K562 (cell line): ENCODE measurements around the gene AIF1L. TPM values are rescaled to one million over a fixed set of nuclear protein-coding genes. Genes with fewer than 3 reads are reported as not detected.

ENCODE experiments used
- ATAC-seq: fragments of 200-7000 bp; cut with Tn5 transposase; 3 replicates; pipeline ENCODE4 v1.9.1; 2020; ENCODE audit warnings: moderate library complexity
- BruUV-seq: library from RNA; stranded (reverse); fragments of 400-500 nt; replicated peaks from 2 replicates; lab custom pipeline; 2021; lab: Mats Ljungman, UMichigan
- CTCF ChIA-PET: fragments of 300-600 bp; formaldehyde crosslinking; extraction: SDS; loops from one replicate; lab custom pipeline; 2021; ENCODE audit warnings: low intra/inter-chr PET ratio; lab: Yijun Ruan, JAX
- POLR2A ChIA-PET: fragments of 300-600, 350-650 bp; sonication (Branson Sonifier 250); formaldehyde crosslinking; extraction: SDS; loops from one replicate; lab custom pipeline; 2021; ENCODE audit warnings: antibody characterized with exemption, inconsistent platforms; lab: Yijun Ruan, JAX
- DNase-seq, 4 experiments: peaks; one replicate each; pipeline versions ENCODE4 v3.0.0 to v3.0.0-alpha.2; 2011 to 2018; ENCODE audit warnings: low spot score in 3 of 4, mixed read lengths in 3 of 4; ENCODE audit errors: extremely low read depth in 1 of 4
- FAIRE-seq: peaks from 2 replicates; lab custom pipeline; 2011; peaks lifted over from hg19 to GRCh38; lab: Jason Lieb, UNC
- H2AFZ ChIP-seq: 2 replicates; pipeline ENCODE4 v1.6.0; 2011; ENCODE audit warnings: low read depth, low read length, control low read depth, inconsistent platforms
- H3K27ac ChIP-seq: fragments of 200-600 bp; 3 replicates; pipeline ENCODE4 v1.8.0; 2011; ENCODE audit warnings: low read depth, mild to moderate bottlenecking, control low read depth, inconsistent platforms, low read length, moderate library complexity, mixed read lengths; ENCODE audit errors: extremely low read depth
- H3K27me3 ChIP-seq, 2 experiments: fragments of 300-600 bp in 1 of 2; 2 replicates in 1 of 2; 3 replicates in 1 of 2; pipeline versions ENCODE4 v1.6.0 to v1.8.0; 2011; ENCODE audit warnings: inconsistent platforms in 2 of 2, low read length in 2 of 2, mild to moderate bottlenecking in 1 of 2, mixed read lengths in 1 of 2, moderate library complexity in 1 of 2; ENCODE audit not compliant: control insufficient read depth in 2 of 2, insufficient read depth in 2 of 2
- H3K36me3 ChIP-seq: fragments of 300-600 bp; 3 replicates; pipeline ENCODE4 v1.8.0; 2011; ENCODE audit warnings: mild to moderate bottlenecking, low read length, inconsistent platforms; ENCODE audit not compliant: control insufficient read depth, insufficient read depth
- H3K4me1 ChIP-seq, 2 experiments: fragments of 200-600 bp in 1 of 2; replicated peaks in 1 of 2; 2 replicates in 1 of 2; 3 replicates in 1 of 2; pipeline versions ENCODE4 v1.5.1 to v1.8.0; 2011; ENCODE audit warnings: inconsistent platforms in 2 of 2, low read length in 2 of 2, mild to moderate bottlenecking in 1 of 2, mixed read lengths in 1 of 2, moderate library complexity in 1 of 2; ENCODE audit not compliant: control insufficient read depth in 2 of 2, insufficient read depth in 2 of 2
- H3K4me2 ChIP-seq: 2 replicates; pipeline ENCODE4 v1.6.1; 2011; ENCODE audit warnings: low read length, control low read depth, inconsistent platforms, mixed read lengths; ENCODE audit not compliant: insufficient read depth
- H3K4me3 ChIP-seq: fragments of 200-600 bp; sonication (generic), shearing (Covaris generic); 2 replicates; pipeline ENCODE4 v1.5.1; 2016; ENCODE audit warnings: control low read depth, inconsistent platforms
- H3K79me2 ChIP-seq: fragments of 200-600 bp; 3 replicates; pipeline ENCODE4 v1.8.0; 2011; ENCODE audit warnings: low read length, inconsistent platforms; ENCODE audit not compliant: control insufficient read depth, insufficient read depth
- H3K9ac ChIP-seq, 2 experiments: 2 replicates each; pipeline versions ENCODE4 v1.6.0 to v1.6.1; 2011; ENCODE audit warnings: low read depth in 2 of 2, low read length in 2 of 2, control low read depth in 1 of 2, inconsistent platforms in 1 of 2, mild to moderate bottlenecking in 1 of 2, mixed read lengths in 1 of 2; ENCODE audit not compliant: insufficient read depth in 1 of 2
- H3K9me1 ChIP-seq: one replicate; pipeline ENCODE4 v1.6.0; 2011; ENCODE audit warnings: inconsistent platforms, mild to moderate bottlenecking, low read length, moderate library complexity; ENCODE audit not compliant: control insufficient read depth, insufficient read depth
- H3K9me3 ChIP-seq: replicated peaks from 2 replicates; pipeline ENCODE4 v1.5.1; 2011; ENCODE audit warnings: low read depth, low read length, inconsistent platforms; ENCODE audit not compliant: control insufficient read depth, insufficient read depth
- H4K20me1 ChIP-seq: replicated peaks from 2 replicates; pipeline ENCODE4 v1.6.1; 2011; ENCODE audit warnings: low read length, inconsistent platforms, mixed read lengths; ENCODE audit not compliant: control insufficient read depth, insufficient read depth
- CCAR2 ChIP-seq: fragments of 200-400 bp; formaldehyde crosslinking; IDR thresholded peaks from 2 replicates; pipeline ENCODE4 v1.6.1; 2017; ENCODE audit warnings: mild to moderate bottlenecking, low read depth, low read length
- DIDO1 ChIP-seq: fragments of 450-650 bp; IDR thresholded peaks from 2 replicates; pipeline ENCODE4 v1.6.1; 2016; ENCODE audit warnings: low read depth, missing biosample characterization, missing genetic modification characterization
- HDAC1 ChIP-seq, 2 experiments: fragments of 450-650 bp; IDR thresholded peaks; 2 replicates each; pipeline ENCODE4 v1.6.1; 2016 to 2017; ENCODE audit warnings: inconsistent platforms in 1 of 2, mild to moderate bottlenecking in 1 of 2, moderate library complexity in 1 of 2
- MTA3 ChIP-seq: fragments of 450-650 bp; formaldehyde crosslinking; IDR thresholded peaks from 2 replicates; pipeline ENCODE4 v1.6.1; 2017; ENCODE audit warnings: mild to moderate bottlenecking, borderline replicate concordance
- RAD21 ChIP-seq, 2 experiments: fragments of 250-450 bp in 1 of 2; fragments of 450-650 bp in 1 of 2; sonication (Bioruptor Pico) in 1 of 2; formaldehyde crosslinking in 1 of 2; IDR thresholded peaks in 1 of 2; conservative IDR thresholded peaks in 1 of 2; 2 replicates each; pipeline versions ENCODE4 v1.4.0 to v1.8.0; 2020 to 2022; ENCODE audit warnings: mild to moderate bottlenecking in 2 of 2, moderate library complexity in 1 of 2
- RBFOX2 ChIP-seq: fragments of 200-400 bp; formaldehyde crosslinking; IDR thresholded peaks from 2 replicates; pipeline ENCODE4 v1.6.1; 2017; ENCODE audit warnings: low read depth, mild to moderate bottlenecking, low read length, moderate library complexity
- SAFB2 ChIP-seq: fragments of 200-400 bp; formaldehyde crosslinking; IDR thresholded peaks from 2 replicates; pipeline ENCODE4 v1.6.1; 2018; ENCODE audit warnings: borderline replicate concordance, low read length, low read depth, moderate library complexity; ENCODE audit not compliant: severe bottlenecking
- SMAD4 ChIP-seq: fragments of 250-450 bp; sonication (Bioruptor Pico); conservative IDR thresholded peaks from 2 replicates; pipeline ENCODE4 v1.8.0; 2021; ENCODE audit warnings: inconsistent platforms, mild to moderate bottlenecking, moderate library complexity
- SRSF3 ChIP-seq: fragments of 200-400 bp; formaldehyde crosslinking; IDR thresholded peaks from 2 replicates; pipeline ENCODE4 v1.6.1; 2016; ENCODE audit warnings: mild to moderate bottlenecking, low read length, moderate library complexity; ENCODE audit not compliant: insufficient read depth
- ZC3H8 ChIP-seq: fragments of 450-650 bp; IDR thresholded peaks from 2 replicates; pipeline ENCODE4 v1.6.1; 2017
- ZNF239 ChIP-seq: fragments of 250-450 bp; sonication (Bioruptor Pico); IDR thresholded peaks from 2 replicates; pipeline ENCODE4 v1.4.0; 2020; ENCODE audit warnings: mild to moderate bottlenecking
- ZNF79 ChIP-seq: fragments of 250-450 bp; sonication (Bioruptor Pico); IDR thresholded peaks from 2 replicates; pipeline ENCODE4 v1.4.0; 2020; ENCODE audit warnings: low read depth, mild to moderate bottlenecking, moderate library complexity
- WGBS: fragments of 100-300 bp; shearing (Covaris generic); methylation state at CpG from one replicate; pipeline ENCODE4 v1.1.6; 2016; ENCODE audit warnings: low coverage, mixed read lengths; ENCODE audit not compliant: insufficient coverage; ENCODE audit errors: missing lambda C conversion rate; 5-methylcytosine and 5-hydroxymethylcytosine counted together
- in situ Hi-C: fragments of 300-500 bp; cut with MboI; formaldehyde crosslinking; loops from 4 replicates; pipeline ENCODE4 v1.15.0; 2018; ENCODE audit warnings: inconsistent platforms, mixed read lengths
- intact Hi-C: fragments of 100-400 bp; cut with micrococcal nuclease; formaldehyde crosslinking; loops from 2 replicates; pipeline ENCODE4 v1.14.2; 2022
- polyA plus RNA-seq, 8 experiments: library from polyadenylated mRNA; depleted of rRNA in 4 of 8; stranded (reverse) in 5 of 8; unstranded in 3 of 8; fragments of >200 nt; fragmentation: Nextera tagmentation in 2 of 8; fragmentation: Illumina TruSeq in 1 of 8; extraction: Ambion mirVana in 2 of 8; extraction: Trizol in 1 of 8; gene quantifications; 2 replicates each; pipeline versions ENCODE4 v1.2.1 to v1.2.3, GENCODE V29; 2011 to 2014; ENCODE audit warnings: inconsistent platforms in 1 of 8, missing spikeins in 1 of 8
- total RNA-seq, 7 experiments: library from RNA; depleted of rRNA in 6 of 7; stranded (reverse); fragments of >200 nt in 6 of 7; fragmentation: Illumina TruSeq in 2 of 7; extraction: Trizol in 2 of 7; gene quantifications; 2 replicates each; pipeline versions ENCODE4 v1.2.1 to v1.2.3, GENCODE V29; 2011 to 2021; ENCODE audit warnings: low replicate concordance in 1 of 7
- TF ChIP-seq, protein P1 (sequence below), 3 experiments: fragments of 200-800 bp in 1 of 3; fragments of 250-450 bp in 1 of 3; fragments of 450-650 bp in 1 of 3; sonication (Bioruptor Pico) in 1 of 3; sonication (Bioruptor generic) in 1 of 3; formaldehyde crosslinking in 1 of 3; IDR thresholded peaks; 2 replicates each; pipeline versions ENCODE4 v1.6.1 to v1.8.0; 2016 to 2022; ENCODE audit warnings: mild to moderate bottlenecking in 2 of 3, missing genetic modification characterization in 2 of 3, missing compliant biosample characterization in 1 of 3, moderate library complexity in 1 of 3
- TF ChIP-seq, protein P2 (sequence below): sonication (generic); formaldehyde crosslinking; IDR thresholded peaks from 2 replicates; pipeline ENCODE4 v1.8.1; 2023; ENCODE audit warnings: mild to moderate bottlenecking, missing genetic modification reagents
- TF ChIP-seq, protein P3 (sequence below), 2 experiments: fragments of 450-650 bp in 1 of 2; sonication (generic) in 1 of 2; formaldehyde crosslinking; conservative IDR thresholded peaks; 2 replicates each; pipeline versions ENCODE4 v1.4.0 to v1.8.1; 2020 to 2022; ENCODE audit warnings: mild to moderate bottlenecking in 1 of 2, missing genetic modification reagents in 1 of 2

The AIF1L gene
- total and polyA plus RNA-seq, 9 of the 15 experiments (the other 6 are each of a cell fraction or from before 2014, with no cell fraction given), result 0.34 to 9.1 (median 1.3) TPM

DNA sequence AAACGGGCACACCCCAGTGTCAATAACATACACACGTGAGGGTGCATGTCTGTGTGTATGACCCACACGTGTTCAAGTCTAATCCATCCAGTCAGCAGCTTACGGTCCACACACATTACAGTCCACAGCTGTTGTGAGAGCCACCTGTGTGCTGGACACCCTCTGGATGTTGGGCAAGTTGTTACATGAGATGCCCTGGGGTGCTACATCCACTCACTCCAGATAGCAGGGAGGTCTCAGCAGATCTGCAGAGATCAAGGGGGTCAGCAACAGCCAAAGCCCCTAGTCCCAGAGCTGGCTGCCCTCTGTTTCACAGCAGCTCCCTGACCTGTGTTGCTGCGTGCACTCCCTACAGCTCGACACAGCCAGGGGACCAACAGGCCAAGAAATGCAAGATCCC lies 4.3 kb upstream of the AIF1L start:
- DNase-seq (peak in 1 of 4 experiments; percentile 60), ATAC-seq (no peak), FAIRE-seq (no peak)
- intact Hi-C loops, result no loop called here
- H3K36me3 ChIP-seq, result no peaks in the 10 kb centered on the region
- TF ChIP-seq ZNF239 (CRISPR knock-in tag) (no peak), ZNF79 (no peak), SAFB2 (no peak), SMAD4 (CRISPR knock-in tag) (no peak), RAD21 (CRISPR knock-in tag; conservative IDR thresholded peaks at IDR 0.05 in 1 of 2, IDR thresholded peaks at IDR 0.05 in 1 of 2) (no peak), RBFOX2 (no peak), CCAR2 (no peak), DIDO1 (no peak), HDAC1 (IDR thresholded peaks at IDR 0.05) (no peak), SRSF3 (no peak), ZC3H8 (no peak), MTA3 (no peak)
- TF ChIP-seq, protein P1, sequence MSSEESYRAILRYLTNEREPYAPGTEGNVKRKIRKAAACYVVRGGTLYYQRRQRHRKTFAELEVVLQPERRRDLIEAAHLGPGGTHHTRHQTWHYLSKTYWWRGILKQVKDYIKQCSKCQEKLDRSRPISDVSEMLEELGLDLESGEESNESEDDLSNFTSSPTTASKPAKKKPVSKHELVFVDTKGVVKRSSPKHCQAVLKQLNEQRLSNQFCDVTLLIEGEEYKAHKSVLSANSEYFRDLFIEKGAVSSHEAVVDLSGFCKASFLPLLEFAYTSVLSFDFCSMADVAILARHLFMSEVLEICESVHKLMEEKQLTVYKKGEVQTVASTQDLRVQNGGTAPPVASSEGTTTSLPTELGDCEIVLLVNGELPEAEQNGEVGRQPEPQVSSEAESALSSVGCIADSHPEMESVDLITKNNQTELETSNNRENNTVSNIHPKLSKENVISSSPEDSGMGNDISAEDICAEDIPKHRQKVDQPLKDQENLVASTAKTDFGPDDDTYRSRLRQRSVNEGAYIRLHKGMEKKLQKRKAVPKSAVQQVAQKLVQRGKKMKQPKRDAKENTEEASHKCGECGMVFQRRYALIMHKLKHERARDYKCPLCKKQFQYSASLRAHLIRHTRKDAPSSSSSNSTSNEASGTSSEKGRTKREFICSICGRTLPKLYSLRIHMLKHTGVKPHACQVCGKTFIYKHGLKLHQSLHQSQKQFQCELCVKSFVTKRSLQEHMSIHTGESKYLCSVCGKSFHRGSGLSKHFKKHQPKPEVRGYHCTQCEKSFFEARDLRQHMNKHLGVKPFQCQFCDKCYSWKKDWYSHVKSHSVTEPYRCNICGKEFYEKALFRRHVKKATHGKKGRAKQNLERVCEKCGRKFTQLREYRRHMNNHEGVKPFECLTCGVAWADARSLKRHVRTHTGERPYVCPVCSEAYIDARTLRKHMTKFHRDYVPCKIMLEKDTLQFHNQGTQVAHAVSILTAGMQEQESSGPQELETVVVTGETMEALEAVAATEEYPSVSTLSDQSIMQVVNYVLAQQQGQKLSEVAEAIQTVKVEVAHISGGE (CRISPR knock-in tag; IDR thresholded peaks at IDR 0.05), result no peak
- TF ChIP-seq, protein P2, sequence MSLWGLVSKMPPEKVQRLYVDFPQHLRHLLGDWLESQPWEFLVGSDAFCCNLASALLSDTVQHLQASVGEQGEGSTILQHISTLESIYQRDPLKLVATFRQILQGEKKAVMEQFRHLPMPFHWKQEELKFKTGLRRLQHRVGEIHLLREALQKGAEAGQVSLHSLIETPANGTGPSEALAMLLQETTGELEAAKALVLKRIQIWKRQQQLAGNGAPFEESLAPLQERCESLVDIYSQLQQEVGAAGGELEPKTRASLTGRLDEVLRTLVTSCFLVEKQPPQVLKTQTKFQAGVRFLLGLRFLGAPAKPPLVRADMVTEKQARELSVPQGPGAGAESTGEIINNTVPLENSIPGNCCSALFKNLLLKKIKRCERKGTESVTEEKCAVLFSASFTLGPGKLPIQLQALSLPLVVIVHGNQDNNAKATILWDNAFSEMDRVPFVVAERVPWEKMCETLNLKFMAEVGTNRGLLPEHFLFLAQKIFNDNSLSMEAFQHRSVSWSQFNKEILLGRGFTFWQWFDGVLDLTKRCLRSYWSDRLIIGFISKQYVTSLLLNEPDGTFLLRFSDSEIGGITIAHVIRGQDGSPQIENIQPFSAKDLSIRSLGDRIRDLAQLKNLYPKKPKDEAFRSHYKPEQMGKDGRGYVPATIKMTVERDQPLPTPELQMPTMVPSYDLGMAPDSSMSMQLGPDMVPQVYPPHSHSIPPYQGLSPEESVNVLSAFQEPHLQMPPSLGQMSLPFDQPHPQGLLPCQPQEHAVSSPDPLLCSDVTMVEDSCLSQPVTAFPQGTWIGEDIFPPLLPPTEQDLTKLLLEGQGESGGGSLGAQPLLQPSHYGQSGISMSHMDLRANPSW, result 0 out of 2 replicates have a peak, but pooled peaks have one; percentile 28
- TF ChIP-seq, protein P3, sequence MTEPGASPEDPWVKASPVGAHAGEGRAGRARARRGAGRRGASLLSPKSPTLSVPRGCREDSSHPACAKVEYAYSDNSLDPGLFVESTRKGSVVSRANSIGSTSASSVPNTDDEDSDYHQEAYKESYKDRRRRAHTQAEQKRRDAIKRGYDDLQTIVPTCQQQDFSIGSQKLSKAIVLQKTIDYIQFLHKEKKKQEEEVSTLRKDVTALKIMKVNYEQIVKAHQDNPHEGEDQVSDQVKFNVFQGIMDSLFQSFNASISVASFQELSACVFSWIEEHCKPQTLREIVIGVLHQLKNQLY (CRISPR knock-in tag; conservative IDR thresholded peaks at IDR 0.05), result peak in 1 of 2 experiments; percentile 66; a peak in 2 of 4 replicates
- no peak overlapping the region for H3K4me3 ChIP-seq
- H3K9me3 ChIP-seq, result no peaks in the 10 kb centered on the region
- peaks cover 69 to 88% of the 10 kb centered on the region in 2 experiments for H3K27me3 ChIP-seq
- H3K4me2 ChIP-seq, result no peak overlapping the region
- no peak overlapping the region for H3K27ac ChIP-seq
- peaks cover 5% of the 10 kb centered on the region for H3K9me1 ChIP-seq
- peaks cover 7 to 39% of the 10 kb centered on the region in 2 experiments; a peak in 4 of 5 replicates for H3K4me1 ChIP-seq
- CTCF ChIA-PET, result no interaction called here
- H2AFZ ChIP-seq, result no peak overlapping the region
- 21% methylated on average over 6 of the region's 6 CpGs for whole genome bisulfite sequencing
- no TSS peak for BruUV-seq
- no peaks in the 10 kb centered on the region for H3K79me2 ChIP-seq
- H4K20me1 ChIP-seq, result peaks cover 54% of the 10 kb centered on the region
- POLR2A ChIA-PET, result interaction anchor here (75.1 to 99.3 kb wide), 2 partner anchors 5 to 23 kb away, joined by 3336 read pairs; partner anchors contain the start of genes AIF1L and NUP214
- in situ Hi-C loops, result no loop called here
- H3K9ac ChIP-seq, result peak overlapping the region in 1 of 2 experiments; percentile 56; a peak in 2 of 4 replicates
